ENCODE measurements around the gene PSAP.

- TF ChIP-seq POLR2A (IDR thresholded peaks at IDR 0.05; ENCODE audit: low read length): no peak
- no peak for TF ChIP-seq GATA1 (IDR thresholded peaks at IDR 0.05; ENCODE audit: low read depth, low read length)
These were observed 26.8 kb upstream of the PSAP start for GRCh38 chr10:71877821-71878220.
